Measurements from ENCODE around the gene TNMD. TPM values are rescaled to one million over a fixed set of nuclear protein-coding genes. Genes with fewer than 3 reads are reported as not detected.

The TNMD gene
- total RNA-seq, 1 experiment from 2014 or later: not detected

- Histone ChIP-seq H3K9ac (ENCODE audit: low read length) (no peak overlapping the region), H3K9me3 (ENCODE audit: control insufficient read depth in 1 of 2, insufficient read depth in 1 of 2, low read depth in 1 of 2, low read length in 2 of 2) (no peaks in the 10 kb centered on the region), H4K20me1 (ENCODE audit: insufficient read depth) (no peaks in the 10 kb centered on the region), H3K9me2 (ENCODE audit: insufficient read depth) (no peaks in the 10 kb centered on the region), H3K27ac (ENCODE audit: low read depth, low read length) (no peak overlapping the region), H3K4me1 (ENCODE audit: control insufficient read depth in 1 of 2, insufficient read depth in 2 of 2, low read length in 2 of 2) (no peaks in the 10 kb centered on the region), H3K4me3 (replicated peaks in 1 of 2; ENCODE audit: low read depth in 1 of 2, low read length in 2 of 2) (no peak overlapping the region), H3K4me2 (ENCODE audit: low read length) (no peak overlapping the region), H3K79me2 (ENCODE audit: insufficient read depth, low read length) (no peaks in the 10 kb centered on the region), H2AFZ (ENCODE audit: low read depth, low read length, poor library complexity, severe bottlenecking) (no peak overlapping the region), H3K27me3 (ENCODE audit: insufficient read depth, low read length) (no peaks in the 10 kb centered on the region), H3K36me3 (ENCODE audit: control insufficient read depth in 1 of 2, insufficient read depth in 2 of 2, low read length in 2 of 2) (no peaks in the 10 kb centered on the region)
- TF ChIP-seq ZBTB33 (IDR thresholded peaks at IDR 0.05; ENCODE audit: extremely low read depth, insufficient replicate concordance, low read length) (no peak), CEBPB (IDR thresholded peaks at IDR 0.05; ENCODE audit: low read depth) (no peak), POLR2A (IDR thresholded peaks at IDR 0.05; ENCODE audit: borderline replicate concordance, extremely low read depth, insufficient read depth, insufficient read length) (no peak), SRF (IDR thresholded peaks at IDR 0.05; ENCODE audit: low read depth) (no peak), ZNF274 (IDR thresholded peaks at IDR 0.05; ENCODE audit: low read depth, low read length) (no peak), ATF3 (IDR thresholded peaks at IDR 0.05) (no peak), ZFX (IDR thresholded peaks at IDR 0.05) (no peak), CTCF (IDR thresholded peaks at IDR 0.05 in 2 of 3, conservative IDR thresholded peaks at IDR 0.05 in 1 of 3; ENCODE audit: borderline replicate concordance in 1 of 3, insufficient read depth in 1 of 3, low read depth in 2 of 3, low read length in 2 of 3) (no peak), EGR1 (IDR thresholded peaks at IDR 0.05; ENCODE audit: low read depth) (no peak), POLR2AphosphoS5 (IDR thresholded peaks at IDR 0.05; ENCODE audit: low read depth, low read length) (no peak), RAD21 (IDR thresholded peaks at IDR 0.05; ENCODE audit: low read depth) (no peak), EZH2 (IDR thresholded peaks at IDR 0.05) (no peak), SIN3A (IDR thresholded peaks at IDR 0.05; ENCODE audit: low read depth) (no peak), MAX (IDR thresholded peaks at IDR 0.05) (no peak), EZH2phosphoT487 (IDR thresholded peaks at IDR 0.05; ENCODE audit: borderline replicate concordance) (no peak), JUND (IDR thresholded peaks at IDR 0.05) (no peak), YY1 (IDR thresholded peaks at IDR 0.05; ENCODE audit: extremely low read depth, insufficient replicate concordance, low read depth, low read length) (no peak), CBX3 (IDR thresholded peaks at IDR 0.05; ENCODE audit: low read depth) (no peak)
- BruUV-seq (replicated peaks): no TSS peak
- ChIA-PET CTCF (no interaction called here), POLR2A (no interaction called here), RAD21 (ENCODE audit: low non-redundant PET in 1 of 2, low total read pairs in 2 of 2, uncharacterized antibody in 2 of 2, unreplicated experiment in 2 of 2) (no interaction called here)
- intact Hi-C loops (cut with micrococcal nuclease): no loop called here
- ATAC-seq: no peak
- DNase-seq (ENCODE audit: low read depth, low spot score): no peak
Measured at GRCh38 chrX:100606753-100607152, 22.0 kb downstream of the TNMD start.
